NT2/D1 (cell line): ENCODE measurements around the gene AVPR1B.

Experiments
- SUZ12 ChIP-seq: IDR thresholded peaks from 2 replicates; pipeline ENCODE4 v1.6.1; 2011; ENCODE audit not compliant: insufficient read length, insufficient read depth; ENCODE audit errors: extremely low read depth
- YY1 ChIP-seq: IDR thresholded peaks from 2 replicates; pipeline ENCODE4 v1.6.1; 2011; ENCODE audit not compliant: insufficient read length, insufficient read depth
- ZNF274 ChIP-seq: IDR thresholded peaks from 2 replicates; pipeline ENCODE4 v1.6.1; 2011; ENCODE audit warnings: mild to moderate bottlenecking, low read depth, low read length

- no peak for TF ChIP-seq ZNF274
- TF ChIP-seq YY1: no peak
- no peak for TF ChIP-seq SUZ12
These were observed 13.8 kb upstream of the AVPR1B start for GRCh38 chr1:206131037-206131436.
